PFSK-1 (cell line): ENCODE data around the gene CDC42BPB.

Experiments
- FOXP2 ChIP-seq: optimal IDR thresholded peaks from 2 replicates; pipeline ENCODE3; 2011; ENCODE audit warnings: borderline replicate concordance, control low read depth, inconsistent platforms; ENCODE audit not compliant: insufficient read depth; ENCODE audit errors: extremely low read length, extremely low read depth
- POLR2AphosphoS5 ChIP-seq: IDR thresholded peaks from 2 replicates; pipeline ENCODE4 v1.6.1; 2012; ENCODE audit warnings: low read depth, mild to moderate bottlenecking, control low read depth, low read length, moderate library complexity
- REST ChIP-seq, 2 experiments: IDR thresholded peaks; 2 replicates each; pipeline versions ENCODE4 v1.6.1 to v1.8.0; 2011 to 2012; ENCODE audit warnings: low read depth in 2 of 2, low read length in 2 of 2, control low read depth in 1 of 2, inconsistent platforms in 1 of 2, mild to moderate bottlenecking in 1 of 2, moderate library complexity in 1 of 2; ENCODE audit not compliant: insufficient read depth in 1 of 2
- SIN3A ChIP-seq: IDR thresholded peaks from 2 replicates; pipeline ENCODE4 v1.6.1; 2012; ENCODE audit warnings: mild to moderate bottlenecking, low read length, moderate library complexity, borderline replicate concordance; ENCODE audit not compliant: insufficient read depth
- TAF1 ChIP-seq: IDR thresholded peaks from 2 replicates; pipeline ENCODE4 v1.6.1; 2012; ENCODE audit warnings: low read length, control low read depth, borderline replicate concordance; ENCODE audit not compliant: insufficient read depth

CDC42BPB gene

DNA sequence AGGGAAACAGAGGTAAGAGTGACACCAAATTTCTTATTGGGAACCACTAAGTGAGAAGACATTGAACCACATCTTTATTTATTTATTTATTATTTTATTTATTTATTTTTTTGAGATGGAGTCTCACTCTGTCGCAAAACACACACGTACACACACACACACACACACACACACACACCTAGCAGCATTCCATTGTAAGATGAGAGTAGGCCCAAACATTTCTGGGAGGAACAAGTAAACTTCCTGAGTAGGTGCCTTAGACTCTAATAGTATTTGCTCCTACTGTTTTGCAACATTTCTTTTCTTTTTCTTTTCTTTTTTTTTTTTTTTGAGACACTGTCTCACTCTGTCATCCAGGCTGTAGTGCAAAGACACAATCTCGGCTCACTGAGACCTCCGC, 7.1 kb upstream of the CDC42BPB start:
- TF ChIP-seq FOXP2 (no peak), POLR2AphosphoS5 (no peak), TAF1 (no peak), SIN3A (no peak), REST (IDR thresholded peaks at IDR 0.05; ENCODE audit: insufficient read depth in 1 of 2, low read depth in 2 of 2, low read length in 2 of 2) (no peak)

DNA sequence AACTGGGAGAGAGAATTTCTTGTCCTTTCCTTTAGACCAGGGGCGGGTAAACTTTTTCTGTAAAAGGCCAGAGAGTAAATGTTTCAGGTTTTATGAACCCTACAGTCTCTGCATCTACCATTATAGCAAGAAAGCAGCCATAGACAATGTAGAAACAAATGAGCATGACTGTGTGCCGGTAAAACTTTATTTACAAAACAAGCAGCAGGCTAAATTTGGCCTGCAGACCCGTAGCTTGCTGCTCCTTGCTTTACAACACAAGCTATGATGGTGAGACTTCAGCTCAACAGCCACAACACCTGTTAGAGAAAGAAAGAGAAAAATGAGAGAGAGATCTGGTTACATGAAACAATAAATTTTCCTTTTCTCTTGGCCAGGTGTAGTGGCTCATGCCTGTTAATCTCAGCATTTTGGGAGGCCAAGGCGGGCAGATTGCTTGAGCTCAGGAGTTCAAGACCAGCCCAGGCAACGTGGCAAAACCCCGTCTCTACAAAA, 4.2 kb upstream of the CDC42BPB start:
- no peak for TF ChIP-seq SIN3A
- no peak for TF ChIP-seq POLR2AphosphoS5
- TF ChIP-seq TAF1: no peak
- no peak for TF ChIP-seq REST (IDR thresholded peaks at IDR 0.05; ENCODE audit: insufficient read depth in 1 of 2, low read depth in 2 of 2, low read length in 2 of 2)
- TF ChIP-seq FOXP2: no peak

- TF ChIP-seq REST (IDR thresholded peaks at IDR 0.05; ENCODE audit: insufficient read depth in 1 of 2, low read depth in 2 of 2, low read length in 2 of 2) (no peak), SIN3A (no peak), TAF1 (no peak), FOXP2 (no peak), POLR2AphosphoS5 (no peak)
These were observed 2.2 kb upstream of the CDC42BPB start for GRCh38 chr14:103059556-103059955.

DNA sequence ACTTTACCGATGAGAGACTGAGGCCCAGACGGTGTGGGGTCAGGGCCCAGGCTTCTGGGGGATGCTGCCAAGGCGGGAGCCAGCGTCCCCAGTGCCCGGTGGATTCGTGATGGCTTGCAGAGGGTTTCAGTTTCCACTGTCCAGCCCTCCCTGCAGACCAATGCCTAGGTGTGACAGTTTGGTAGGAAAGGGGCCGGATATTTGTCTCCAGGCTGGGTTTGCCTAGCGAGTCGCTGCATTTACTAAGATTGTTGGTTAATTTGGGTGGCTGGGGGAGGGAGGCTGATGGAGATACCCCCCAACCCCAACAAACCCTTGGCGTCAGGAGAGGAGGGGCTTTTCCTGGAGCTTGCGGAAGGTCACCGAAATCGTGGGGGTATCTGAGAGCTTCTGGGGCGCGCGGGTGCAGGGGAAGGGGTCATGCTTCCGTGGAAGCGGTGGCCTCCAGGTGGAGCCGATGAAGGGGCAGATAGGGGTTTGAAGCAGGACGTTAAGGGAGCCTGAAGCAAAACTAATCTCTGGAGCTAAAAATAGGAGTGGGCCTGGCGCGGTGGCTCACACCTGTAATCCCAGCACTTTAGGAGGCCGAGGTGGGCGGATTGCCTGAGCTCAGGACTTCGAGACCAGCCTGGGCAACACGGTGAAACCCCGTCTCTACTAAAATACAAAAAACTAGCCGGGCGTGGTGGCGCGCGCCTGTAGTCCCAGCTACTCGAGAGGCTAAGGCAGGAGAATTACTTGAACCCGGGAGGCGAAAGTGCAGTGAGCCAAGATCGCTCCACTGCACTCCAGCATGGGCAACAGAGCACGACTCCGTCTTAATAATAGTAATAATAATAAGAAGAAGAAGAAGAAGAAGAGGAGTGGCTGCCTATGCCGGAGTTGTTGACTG, 1.1 kb upstream of the CDC42BPB start:
- TF ChIP-seq POLR2AphosphoS5 (no peak), TAF1 (no peak), FOXP2 (no peak), SIN3A (no peak), REST (IDR thresholded peaks at IDR 0.05; ENCODE audit: insufficient read depth in 1 of 2, low read depth in 2 of 2, low read length in 2 of 2) (no peak)

- no peak for TF ChIP-seq REST (IDR thresholded peaks at IDR 0.05; ENCODE audit: insufficient read depth in 1 of 2, low read depth in 2 of 2, low read length in 2 of 2)
- no peak for TF ChIP-seq FOXP2
- TF ChIP-seq TAF1: no peak
- no peak for TF ChIP-seq POLR2AphosphoS5
These were observed 349 bp downstream of the CDC42BPB start for GRCh38 chr14:103057028-103057371.
